Fibroblast of gingiva (primary cell): ENCODE data around the gene STK25.
"Not testable (repeated sequence)": the region's sequence is repeated elsewhere in the genome, so short reads cannot be mapped to it uniquely, and the experiment has no call there.

Experiments used
- DNase-seq: peaks from one replicate; pipeline ENCODE4 v3.0.0-alpha.2; 2011; ENCODE audit warnings: low read depth

Gene STK25

DNA sequence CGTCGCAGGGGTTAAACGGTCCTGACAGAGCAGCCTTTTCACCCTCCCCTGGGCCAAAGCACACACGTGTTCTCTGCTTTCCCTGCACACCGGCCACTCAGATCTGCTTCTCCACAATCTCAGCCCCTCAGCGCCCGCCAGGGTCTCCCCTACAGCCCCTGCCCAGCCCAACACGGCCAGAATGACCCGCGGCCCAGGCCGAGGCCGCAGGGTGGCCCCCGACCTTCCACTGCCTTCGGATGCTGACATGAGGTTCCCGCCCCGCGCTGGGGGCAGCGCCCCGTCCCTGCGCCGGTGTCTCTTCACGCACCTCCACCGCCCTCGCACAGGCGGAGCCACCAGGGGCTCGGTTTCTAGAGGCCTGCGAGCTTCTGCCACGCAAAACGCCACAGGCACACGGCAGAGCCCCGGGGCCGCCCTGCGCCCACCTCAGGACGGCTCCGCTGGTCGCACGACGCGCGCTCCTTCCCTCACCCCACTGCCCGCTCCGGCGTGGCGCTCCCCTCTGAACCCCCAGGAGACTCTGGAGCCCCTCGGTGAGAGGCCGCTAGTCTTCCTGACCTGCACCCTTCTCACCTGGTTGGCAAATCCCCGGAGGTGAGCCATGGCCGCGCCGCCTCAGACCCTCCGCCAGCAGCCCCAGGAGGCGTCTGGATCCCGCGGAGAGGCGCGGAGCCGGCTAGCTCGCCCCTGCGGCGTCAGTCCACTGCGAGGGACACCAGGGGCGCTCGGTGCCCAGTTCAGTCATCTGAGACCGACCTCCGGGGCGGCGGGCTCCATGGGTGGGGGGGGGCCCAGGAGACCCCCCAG, 749 bp downstream of the STK25 start:
- no peak for DNase-seq

DNA sequence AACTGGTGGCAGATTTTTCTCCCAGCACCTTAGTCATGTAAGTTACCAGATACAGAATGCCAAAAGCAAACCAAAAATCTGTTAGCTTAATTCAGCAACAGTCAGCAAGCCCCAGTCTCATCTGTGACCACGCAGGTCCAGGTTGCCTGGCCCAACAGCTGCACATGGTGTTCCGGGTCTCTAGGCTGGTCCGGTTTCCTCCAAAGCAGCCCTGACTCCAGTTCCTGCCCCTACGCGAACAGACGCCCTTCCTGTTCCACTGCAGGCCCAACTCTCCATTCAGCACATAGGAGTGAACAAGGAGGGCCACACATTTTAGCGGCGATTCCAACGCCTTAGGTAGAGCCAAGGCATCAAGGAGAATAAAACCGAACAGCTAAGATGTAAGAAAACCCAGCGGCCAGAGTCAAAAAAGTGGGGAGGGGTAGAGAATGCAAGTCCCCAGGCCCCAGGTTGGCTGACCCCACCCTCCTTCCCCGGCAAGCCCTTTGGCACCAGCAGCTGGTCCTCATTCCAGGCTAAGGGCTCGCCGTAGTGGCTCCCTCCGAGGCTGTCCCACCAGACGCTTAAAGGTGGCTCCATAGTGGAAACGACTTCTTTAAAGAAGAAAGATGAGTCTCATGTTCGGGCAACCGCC, 1.5 kb downstream of the STK25 start:
- DNase-seq = no peak

DNA sequence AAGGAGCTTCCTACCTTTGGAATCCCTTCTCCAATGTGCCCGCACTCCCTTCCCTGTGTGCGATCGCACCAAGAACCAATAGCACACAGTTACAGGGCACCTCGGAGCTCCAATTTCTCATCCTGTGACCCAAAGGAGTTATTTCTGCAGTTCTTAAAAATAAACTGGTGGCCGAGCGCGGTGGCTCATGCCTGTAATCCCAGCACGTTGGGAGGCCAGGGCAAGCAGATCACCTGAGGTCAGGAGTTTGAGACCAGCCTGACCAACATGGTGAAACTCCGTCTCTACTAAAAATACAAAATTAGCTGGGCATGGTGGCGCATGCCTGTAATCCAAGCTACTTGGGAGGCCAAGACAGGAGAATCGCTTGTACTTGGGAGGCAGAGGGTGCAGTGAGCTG, 2.1 kb downstream of the STK25 start:
- not testable (repeated sequence) for DNase-seq

DNA sequence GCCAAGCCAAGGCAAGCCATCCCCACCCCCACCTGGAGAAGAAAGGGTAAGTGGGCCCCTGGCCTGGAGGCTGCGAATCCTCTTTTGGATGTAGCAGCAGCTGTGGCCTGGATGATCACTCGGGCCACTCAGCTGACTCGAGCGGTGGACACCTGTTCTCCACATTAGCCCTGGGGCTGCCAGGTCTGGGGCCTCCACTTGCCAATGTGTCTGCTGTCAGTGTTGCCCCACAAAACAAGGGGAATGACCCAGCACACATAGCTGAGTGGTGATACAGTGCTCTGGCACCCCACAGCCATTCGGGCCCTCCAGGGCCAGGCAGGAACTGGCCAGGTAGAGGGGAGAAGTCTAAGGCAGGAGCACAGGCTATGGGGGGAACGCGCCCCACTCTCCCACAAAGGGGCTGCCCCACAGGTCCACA, 2.6 kb downstream of the STK25 start:
- DNase-seq = no peak

DNA sequence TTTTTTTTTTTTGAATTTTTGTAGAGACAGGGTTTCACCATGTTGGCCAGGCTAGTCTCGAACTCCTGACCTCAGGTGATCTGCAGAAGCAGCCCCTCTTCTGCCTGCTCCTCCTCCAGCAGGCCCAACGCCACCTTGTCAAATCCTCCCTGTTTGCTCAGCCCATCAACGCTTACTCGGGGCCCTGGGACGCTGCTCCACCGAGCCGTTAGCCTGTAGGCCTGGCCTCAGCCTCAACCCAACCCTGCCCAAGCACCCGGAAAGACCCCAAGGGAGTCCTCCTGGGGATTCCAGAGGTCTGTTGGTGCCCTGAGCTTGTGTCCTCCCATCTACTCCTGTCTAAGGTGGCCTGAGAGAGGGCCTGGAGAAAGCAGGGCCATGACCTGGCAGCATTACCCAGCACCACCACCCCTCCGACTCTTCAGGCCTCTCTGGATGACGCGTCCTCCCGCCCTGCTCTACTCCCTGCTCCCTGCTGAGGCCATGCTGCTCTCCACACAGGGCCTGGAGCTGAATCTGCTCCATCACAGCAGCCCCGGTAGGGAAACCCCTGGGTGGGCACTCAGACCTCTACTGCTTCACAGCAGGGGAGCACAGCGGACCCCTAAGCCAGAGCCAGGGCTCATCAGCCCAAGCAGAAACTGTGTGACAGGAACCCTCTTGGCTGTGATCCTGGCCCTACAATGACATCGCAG, 3.2 kb downstream of the STK25 start:
- DNase-seq = no peak

DNA sequence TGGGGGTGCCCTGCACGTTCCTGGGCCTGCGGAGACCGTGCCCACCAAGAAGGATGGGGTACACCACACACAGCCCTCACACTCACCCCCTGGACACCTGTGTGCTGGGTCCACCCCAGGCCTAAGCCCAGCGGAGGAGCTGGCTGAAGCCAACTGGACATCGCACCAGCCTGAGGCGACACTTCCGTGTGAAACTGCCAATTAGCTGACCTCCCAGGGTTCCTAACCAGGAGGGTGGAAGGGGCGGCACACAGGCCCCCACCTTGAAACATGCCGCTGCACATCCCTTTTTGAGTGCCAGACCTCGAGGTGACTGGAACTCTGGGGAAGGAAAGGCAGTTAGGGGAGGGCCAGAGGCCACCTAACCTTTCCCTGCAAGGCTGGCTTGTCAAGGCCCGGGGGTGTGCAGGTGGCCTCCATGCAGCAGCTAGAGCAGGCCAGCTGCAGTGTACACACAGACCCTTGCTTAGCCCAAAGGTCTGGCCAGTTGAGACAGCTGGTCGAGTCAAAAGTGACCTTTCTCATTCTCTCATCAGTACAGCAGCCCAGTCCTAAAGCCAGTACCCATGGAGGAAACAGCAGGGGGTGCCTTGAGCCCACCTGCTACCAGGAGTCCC, 4.5 kb downstream of the STK25 start:
- DNase-seq = no peak

DNA sequence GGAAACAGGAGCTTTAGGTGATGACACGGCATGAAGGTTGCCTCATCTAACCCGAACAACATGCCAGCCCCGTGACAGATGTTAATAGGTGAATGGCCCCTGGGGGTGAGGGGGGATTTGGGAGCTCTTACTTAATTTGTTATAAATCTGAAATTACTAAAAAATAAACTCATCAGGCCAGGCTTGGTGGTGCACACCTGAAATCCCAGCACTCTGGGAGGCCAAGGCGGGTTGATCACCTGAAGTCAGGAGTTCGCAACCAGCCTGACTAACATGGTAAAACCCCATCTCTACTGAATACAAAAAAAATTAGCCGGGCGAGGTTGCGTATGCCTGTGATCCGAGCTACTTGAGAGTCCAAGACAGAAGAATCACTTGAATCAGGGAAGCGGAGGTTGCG, 6.1 kb downstream of the STK25 start:
- DNase-seq = no peak

DNA sequence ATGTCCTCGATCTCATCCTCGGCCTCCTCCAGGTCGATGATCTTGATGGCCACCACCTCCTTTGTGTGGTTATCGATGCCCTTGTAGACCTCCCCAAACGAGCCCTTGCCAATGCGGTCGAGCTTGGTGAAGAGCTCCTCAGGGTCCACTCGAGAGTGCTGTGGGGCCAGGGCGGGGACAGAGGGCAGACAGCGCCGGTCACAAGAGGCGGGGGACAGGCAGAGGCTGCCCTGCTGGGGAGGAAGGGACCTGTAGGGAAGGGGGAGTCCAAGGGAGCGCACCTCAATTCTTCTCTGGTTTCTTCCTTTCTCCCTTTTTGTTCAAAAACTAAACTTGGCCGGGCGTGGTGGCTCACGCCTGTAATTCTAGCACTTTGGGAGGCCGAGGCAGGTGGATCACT, 6.8 kb downstream of the STK25 start:
- DNase-seq = no peak

DNA sequence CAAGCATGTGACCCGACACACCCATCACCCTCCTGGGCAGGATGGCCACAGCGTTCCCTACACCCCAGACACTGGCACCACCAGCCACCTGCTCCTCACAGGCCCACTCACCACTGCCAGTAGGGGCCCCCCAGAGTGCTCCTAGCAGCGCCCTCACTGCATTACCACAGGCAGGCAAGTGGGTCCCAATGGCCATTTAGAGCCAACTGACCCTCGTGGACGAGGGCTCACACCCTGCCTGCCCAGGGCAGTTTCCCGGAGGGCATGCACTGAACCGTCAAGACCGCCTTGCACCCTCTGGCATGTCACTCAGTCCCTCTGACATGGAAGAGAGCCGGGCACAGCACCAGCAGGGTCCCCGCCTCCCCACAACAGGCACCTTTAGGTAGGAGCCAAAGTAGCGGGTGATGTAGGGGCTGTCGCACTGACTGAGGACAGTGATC, 7.3 kb downstream of the STK25 start:
- no peak for DNase-seq

DNA sequence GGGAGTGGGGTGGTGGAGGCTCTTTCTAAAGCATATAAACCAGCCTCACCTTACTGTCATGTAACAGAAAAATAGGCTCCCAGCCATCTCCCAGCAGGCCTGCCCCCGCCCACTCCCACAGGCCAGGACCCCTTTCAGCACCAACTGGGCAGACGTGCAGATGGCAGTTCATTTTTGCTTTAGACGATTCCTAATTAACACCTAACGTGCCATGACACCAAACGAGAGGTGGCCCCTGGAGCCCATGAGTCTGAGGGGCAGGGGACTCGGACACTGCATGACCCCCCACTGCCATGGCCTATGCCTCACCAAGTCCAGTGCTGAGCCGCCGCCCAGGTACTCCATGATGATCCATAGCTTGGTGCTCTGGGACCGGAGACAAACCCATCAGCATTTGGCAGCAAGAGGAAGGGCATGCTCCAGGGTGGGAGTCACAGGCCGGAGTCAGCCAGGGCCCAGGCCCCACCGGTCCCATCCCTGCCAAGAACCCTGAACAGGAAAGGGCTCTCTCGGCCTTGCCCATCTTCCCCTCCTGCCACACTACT, 7.9 kb downstream of the STK25 start:
- DNase-seq = no peak

DNA sequence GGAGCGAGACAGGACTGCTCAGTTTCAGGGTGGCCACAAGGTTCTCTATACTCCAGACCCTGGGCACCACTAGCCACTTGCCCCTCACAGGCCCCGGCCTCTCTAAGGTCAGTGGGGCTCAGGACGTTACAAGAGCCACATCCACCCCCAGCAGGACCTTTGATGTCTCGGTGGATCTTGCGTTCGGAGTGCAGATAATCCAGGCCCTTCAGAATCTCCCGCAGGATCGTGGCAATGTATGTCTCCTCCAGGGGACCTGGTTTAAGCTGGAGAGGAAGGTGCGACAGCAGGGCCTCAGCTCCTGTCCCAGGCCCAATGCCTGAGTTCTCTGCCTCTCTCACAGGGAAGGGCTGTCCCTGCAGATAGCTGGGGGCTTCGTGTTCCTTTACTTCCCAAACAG, 8.4 kb downstream of the STK25 start:
- DNase-seq = no peak

DNA sequence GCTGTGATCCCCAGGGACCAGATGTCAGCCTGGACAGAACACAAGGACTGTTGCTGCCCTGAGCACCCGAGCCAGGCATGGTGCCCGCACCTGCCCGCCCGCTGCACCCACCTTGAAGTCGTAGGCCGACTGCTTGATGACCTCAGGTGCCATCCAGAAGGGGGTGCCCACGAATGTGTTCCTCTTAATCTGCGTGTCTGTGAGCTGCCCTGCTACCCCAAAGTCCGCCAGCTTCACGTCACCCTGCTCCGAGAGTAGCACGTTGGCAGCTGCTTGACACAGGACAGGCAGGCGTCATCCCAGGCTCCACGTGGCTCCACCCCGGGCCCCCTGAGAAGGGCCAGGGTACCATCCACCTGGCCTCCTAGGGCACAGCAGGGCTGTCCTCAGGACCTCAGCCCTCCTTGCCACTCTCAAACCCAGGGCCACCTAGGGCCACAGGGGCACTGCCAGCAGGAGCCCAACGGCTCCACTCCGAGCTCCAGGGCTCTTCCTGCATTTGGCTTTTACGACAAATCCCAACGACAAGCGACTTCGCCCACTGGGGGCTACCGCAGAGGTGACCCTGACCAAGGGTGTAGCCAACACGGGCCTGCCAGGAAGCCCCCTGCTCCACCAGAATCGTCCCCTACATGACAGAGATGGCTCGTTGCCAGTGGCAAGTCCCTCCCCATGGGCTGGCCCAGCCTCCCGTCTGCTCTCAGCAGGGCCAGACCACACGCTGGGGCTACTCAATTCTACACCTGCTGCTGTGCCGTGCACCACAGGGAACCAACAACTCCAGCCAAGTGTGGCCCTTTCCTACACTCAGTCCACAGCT, 9.0 kb downstream of the STK25 start:
- no peak for DNase-seq

DNA sequence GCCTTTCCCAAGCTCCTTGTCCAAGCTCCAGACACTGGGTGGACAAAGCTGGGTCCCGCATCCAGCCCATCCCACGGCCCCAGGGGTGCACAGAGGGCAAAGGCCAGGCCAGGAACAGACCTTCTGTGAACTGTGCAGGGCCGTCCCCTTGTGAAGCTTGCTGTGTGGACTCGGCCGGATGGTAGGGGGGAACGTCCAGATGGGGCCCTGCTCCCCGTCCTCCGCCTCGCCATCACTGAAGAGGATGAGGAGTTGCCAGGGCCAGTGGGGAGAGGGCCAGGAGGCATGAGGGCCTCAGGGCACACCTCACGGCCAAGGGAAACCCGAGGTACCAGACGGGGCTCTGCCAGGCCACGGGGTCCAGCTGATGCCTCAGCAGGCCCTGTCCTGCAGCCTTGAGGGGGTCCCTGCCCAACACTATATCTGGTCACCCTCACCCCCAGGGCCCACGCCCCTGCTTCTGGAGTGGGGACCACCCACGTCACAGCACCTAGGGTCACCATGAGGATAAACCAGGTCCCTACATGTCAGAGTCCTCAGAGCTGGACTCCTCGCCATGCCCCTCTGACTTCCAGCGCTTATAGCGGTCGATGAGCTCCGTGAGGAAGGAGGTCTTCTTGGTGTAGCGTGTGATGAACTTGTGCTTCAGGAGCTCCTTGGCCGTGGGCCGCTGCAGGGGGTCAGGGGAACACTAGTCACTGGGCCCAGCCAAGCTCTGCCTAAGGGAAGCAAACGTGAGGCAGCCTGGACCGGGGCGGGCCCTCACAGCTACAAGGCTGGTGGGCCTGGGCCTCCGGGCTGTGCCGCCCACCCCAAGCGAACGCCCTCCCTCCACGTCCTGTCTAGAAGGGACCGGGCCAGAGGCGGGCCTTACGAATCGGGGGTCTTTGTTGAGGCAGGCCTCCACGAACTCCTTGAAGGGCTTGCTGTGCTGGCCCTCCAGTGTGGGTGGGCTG, 10.0 kb downstream of the STK25 start:
- no peak for DNase-seq

DNA sequence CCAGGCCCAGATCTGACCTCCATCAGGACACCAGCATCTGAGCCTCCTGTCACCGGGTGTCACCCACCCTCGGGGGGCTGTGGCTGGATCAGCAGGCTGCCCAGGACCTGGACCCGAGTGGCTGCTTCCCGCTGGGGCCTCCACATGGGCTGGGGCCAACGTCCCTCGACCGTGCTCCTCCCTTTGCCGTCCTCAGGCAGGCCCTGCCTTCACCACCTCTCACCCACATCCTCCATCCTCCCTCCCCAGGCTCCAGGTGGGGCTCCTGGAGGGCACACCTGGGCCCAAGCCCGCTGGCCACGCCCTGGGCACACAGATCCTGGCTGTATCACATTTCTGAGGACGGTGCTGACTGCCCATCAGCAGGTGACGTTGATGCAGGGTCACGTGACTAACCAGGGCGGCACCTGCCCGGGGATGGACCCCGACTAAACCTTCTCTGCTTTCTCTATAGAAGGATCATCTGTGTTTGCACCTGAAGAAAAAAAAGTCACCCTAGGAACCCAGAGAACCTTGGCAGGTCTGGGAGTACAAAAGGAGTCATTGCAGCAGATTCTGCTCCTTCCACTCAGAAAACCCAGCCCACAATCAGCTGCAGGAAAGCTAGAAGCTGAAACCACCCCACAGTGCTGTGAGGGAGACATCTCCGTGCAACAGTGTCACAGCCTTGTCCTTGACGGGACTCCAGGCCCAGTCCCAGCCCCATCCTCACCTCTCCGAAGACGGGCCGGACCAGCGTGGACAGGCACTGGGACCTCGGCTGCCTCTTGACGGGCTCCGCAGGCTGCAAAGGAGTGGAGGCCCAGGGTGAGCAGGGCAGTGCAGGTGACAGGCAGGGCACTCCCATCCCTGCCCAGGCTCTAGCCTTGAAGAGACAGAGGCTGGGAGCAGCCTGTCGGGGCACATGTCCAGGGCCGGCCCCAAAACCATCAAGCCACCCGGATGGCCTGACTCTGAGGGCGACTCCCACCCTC, 11.2 kb downstream of the STK25 start:
- DNase-seq = no peak

DNA sequence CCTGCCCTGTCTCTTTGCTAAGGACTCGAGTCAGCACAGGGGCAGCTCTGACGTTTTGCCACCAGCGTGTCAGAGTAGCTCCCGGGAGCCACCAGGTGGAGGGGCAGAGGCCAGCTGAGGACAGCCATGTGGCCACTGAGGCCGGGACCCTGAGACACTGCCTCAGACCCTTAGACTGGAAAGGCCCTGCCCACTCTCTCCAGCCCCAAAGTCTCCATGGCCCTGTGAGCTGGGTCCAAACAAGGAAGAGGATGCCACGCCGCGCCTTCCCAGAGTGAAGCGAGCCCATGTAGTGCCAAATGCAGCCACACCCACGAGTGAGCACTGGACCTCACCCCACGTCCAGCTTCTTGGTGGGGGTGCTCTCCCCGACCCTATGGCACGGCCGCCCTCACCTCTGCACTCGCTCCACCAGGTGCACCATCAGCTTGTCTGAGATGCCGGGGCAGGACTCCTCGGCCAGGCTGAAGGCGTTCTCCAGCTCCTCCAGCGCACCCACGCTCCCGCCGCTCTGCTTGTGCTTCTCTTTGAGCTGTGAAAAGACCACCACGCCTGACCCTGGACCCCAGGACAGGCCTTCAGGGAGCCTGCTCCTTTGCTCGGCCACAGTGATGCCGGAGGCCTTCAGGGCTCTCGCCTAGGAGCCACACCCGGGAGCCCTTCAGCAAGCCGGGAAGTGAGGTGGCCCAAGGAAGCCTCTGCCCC, 12.2 kb downstream of the STK25 start:
- DNase-seq = no peak

DNA sequence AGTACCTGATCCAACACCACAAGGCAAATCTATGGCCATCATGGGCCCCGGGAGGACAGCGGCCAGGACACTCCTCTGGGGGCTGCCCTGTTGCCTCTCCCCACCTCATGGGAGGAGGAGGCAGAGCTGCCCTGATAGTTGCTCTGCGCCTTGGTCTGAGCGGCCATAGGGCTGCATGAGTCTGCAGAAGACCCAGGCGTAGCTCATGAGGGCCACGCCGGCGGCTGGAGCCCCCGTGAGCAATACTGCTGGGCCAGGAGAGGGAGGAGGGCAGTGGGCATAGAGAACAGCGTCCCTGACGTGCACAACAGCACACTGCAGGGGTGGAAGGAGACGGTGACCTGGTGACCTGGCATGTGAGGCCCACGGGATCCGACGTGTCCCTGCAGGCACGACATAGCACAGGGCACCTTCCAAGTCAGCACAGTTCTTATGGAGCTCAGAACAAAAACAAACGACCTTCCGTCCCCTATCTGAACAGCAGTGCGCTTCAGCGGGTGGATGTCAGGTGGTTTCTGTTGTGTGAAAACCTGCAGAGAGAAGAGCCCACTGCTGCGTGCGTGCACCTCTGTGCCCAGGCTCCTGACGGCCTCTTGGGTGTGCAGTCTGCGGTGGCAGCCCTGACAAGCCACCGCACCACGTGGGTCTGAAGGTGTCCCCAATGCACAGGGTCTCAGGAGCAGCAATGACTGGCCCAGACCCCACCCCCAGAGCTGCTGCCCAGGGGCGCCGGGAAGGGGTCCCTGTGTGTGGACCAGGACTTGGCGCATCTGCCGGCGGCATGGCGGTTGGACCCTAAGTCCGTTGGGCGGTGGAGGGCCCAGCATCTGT, 13.0 kb downstream of the STK25 start:
- DNase-seq = no peak

DNA sequence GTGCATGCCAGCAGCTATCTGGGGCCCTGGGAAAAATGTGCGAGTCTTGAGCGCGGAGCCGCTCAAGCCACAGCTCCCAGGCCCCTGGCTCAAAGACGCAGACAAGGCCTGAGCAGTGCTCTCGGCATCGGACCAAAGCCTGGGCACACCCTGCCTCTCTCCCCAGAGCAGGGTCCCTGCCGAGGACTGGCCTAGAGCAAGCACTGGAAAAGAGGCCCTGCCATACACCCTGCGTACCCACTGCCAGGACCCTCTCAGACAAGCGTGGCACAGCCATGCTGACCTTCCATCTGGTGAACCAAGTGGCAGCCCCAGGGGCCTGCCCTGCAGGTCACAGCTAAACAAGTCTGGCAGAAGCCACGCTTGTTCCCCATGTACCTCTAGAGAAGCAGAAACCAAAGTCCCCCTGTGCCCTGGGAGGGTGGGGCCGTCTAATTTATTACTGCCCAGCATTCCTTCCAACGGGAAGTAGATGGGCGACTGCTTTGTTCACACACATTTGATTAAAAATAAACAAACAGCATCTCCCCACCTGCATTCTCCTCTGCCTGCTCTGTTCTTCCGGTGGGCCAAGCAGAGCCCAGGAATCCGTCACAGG, 14.0 kb downstream of the STK25 start:
- DNase-seq = no peak
